ENCODE data around the gene GTF3C1.

GTF3C1 gene

GRCh38 chr16:27566417-27566816 lies 16.7 kb upstream of the GTF3C1 start:
- TF ChIP-seq TAF1 (IDR thresholded peaks at IDR 0.05; ENCODE audit: borderline replicate concordance, insufficient read depth, low read length) (no peak), POLR2AphosphoS5 (IDR thresholded peaks at IDR 0.05; ENCODE audit: low read depth, low read length) (no peak), FOXP2 (optimal IDR thresholded peaks at IDR 0.05; ENCODE audit: borderline replicate concordance, extremely low read depth, extremely low read length, insufficient read depth) (no peak), SIN3A (IDR thresholded peaks at IDR 0.05; ENCODE audit: borderline replicate concordance, insufficient read depth, low read length) (no peak), REST (IDR thresholded peaks at IDR 0.05; ENCODE audit: insufficient read depth in 1 of 2, low read depth in 2 of 2, low read length in 2 of 2) (no peak)

DNA sequence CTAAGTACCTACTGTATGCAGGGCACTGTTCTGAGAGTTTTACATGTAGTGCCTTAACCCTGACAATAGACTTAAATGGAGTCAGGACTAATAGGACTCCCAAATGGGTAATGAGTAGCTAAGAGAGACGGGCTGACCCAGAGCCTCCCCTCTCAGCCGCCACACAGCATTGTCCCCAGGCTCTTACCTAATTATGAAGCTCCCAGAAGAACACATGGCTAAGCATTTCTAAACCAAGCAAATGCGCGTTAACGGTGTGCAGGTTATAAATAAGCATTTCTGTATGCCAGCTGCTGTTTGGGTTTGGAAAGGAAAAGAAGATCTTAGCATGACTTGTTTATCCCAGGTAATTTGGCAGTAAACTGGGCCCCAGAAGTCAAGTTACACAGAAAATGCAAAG lies 14.5 kb upstream of the GTF3C1 start:
- TF ChIP-seq REST (IDR thresholded peaks at IDR 0.05; ENCODE audit: insufficient read depth in 1 of 2, low read depth in 2 of 2, low read length in 2 of 2) (no peak), POLR2AphosphoS5 (IDR thresholded peaks at IDR 0.05; ENCODE audit: low read depth, low read length) (no peak), FOXP2 (optimal IDR thresholded peaks at IDR 0.05; ENCODE audit: borderline replicate concordance, extremely low read depth, extremely low read length, insufficient read depth) (no peak), TAF1 (IDR thresholded peaks at IDR 0.05; ENCODE audit: borderline replicate concordance, insufficient read depth, low read length) (no peak), SIN3A (IDR thresholded peaks at IDR 0.05; ENCODE audit: borderline replicate concordance, insufficient read depth, low read length) (no peak)

DNA sequence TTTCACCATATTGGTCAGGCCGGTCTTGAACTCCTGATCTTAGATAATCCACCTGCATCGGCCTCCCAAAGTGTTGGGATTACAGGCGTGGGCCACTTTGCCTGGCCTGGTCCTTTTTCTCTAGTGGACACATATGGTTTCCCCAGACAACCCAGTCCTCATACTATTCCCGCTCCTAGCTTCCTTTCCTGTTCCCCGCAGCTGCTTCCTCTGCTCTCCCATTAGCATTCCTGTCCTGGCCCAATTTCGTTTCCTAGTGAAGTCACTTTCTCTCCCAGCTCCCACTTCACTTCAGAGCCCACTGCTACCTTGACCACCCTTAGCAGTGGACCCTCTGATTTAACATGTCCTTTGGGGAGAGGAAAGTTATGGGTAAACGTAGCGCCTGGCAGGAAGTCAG lies 11.5 kb upstream of the GTF3C1 start:
- TF ChIP-seq SIN3A (IDR thresholded peaks at IDR 0.05; ENCODE audit: borderline replicate concordance, insufficient read depth, low read length), result no peak
- no peak for TF ChIP-seq POLR2AphosphoS5 (IDR thresholded peaks at IDR 0.05; ENCODE audit: low read depth, low read length)

- no peak for TF ChIP-seq REST (IDR thresholded peaks at IDR 0.05; ENCODE audit: insufficient read depth in 1 of 2, low read depth in 2 of 2, low read length in 2 of 2)
Observed at GRCh38 chr16:27558932-27559331, 9.2 kb upstream of the GTF3C1 start.

- TF ChIP-seq FOXP2 (optimal IDR thresholded peaks at IDR 0.05; ENCODE audit: borderline replicate concordance, extremely low read depth, extremely low read length, insufficient read depth) (no peak), TAF1 (IDR thresholded peaks at IDR 0.05; ENCODE audit: borderline replicate concordance, insufficient read depth, low read length) (no peak)
Observed at GRCh38 chr16:27558434-27558833, 8.7 kb upstream of the GTF3C1 start.

DNA sequence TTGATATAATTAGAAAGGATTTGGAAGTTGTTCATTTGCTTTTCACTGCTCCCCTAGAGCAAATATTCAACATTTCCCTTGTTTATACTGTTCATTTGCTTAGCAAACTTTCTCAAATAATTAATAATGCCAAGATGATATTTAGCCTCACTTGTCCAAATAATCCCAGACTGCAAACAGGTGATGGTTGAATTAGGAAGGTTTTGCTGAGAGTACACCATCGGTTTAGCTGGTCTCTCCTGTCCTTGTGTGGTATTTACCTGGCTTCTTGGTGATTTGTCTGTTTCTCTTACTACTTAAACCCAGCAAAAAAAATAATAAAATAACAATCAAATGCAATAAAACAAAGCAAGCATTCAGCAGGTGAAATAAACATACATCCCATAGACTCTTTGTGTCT lies 6.8 kb upstream of the GTF3C1 start:
- TF ChIP-seq TAF1 (IDR thresholded peaks at IDR 0.05; ENCODE audit: borderline replicate concordance, insufficient read depth, low read length), result no peak
- TF ChIP-seq REST (IDR thresholded peaks at IDR 0.05; ENCODE audit: insufficient read depth in 1 of 2, low read depth in 2 of 2, low read length in 2 of 2), result no peak
- TF ChIP-seq POLR2AphosphoS5 (IDR thresholded peaks at IDR 0.05; ENCODE audit: low read depth, low read length), result no peak
- TF ChIP-seq SIN3A (IDR thresholded peaks at IDR 0.05; ENCODE audit: borderline replicate concordance, insufficient read depth, low read length), result no peak
- TF ChIP-seq FOXP2 (optimal IDR thresholded peaks at IDR 0.05; ENCODE audit: borderline replicate concordance, extremely low read depth, extremely low read length, insufficient read depth), result no peak

Data from PFSK-1 (cell line).